ENCODE data around the gene CRX. TPM values are rescaled to one million over a fixed set of nuclear protein-coding genes. Genes with fewer than 3 reads are reported as not detected.

CRX gene
- polyA plus RNA-seq, 2 of the 4 experiments (the other 2 are of a cell fraction), result not detected

- no peak for DNase-seq (ENCODE audit: low read depth in 1 of 2, low spot score in 1 of 2)
- CTCF ChIA-PET, result interaction anchor here (0.6 to 4.6 kb wide), 7 partner anchors 12 to 73 kb away, joined by 3 to 41 read pairs (median 8); partner anchors contain the start of gene EHD2
These were observed 42.1 kb upstream of the CRX start for GRCh38 chr19:47779524-47780214.

GRCh38 chr19:47780215-47780551 lies 41.6 kb upstream of the CRX start:
- H3K4me3 ChIP-seq, result no peak overlapping the region
- DNase-seq (ENCODE audit: low read depth in 1 of 2, low spot score in 1 of 2), result no peak
- peak overlapping the region; percentile 90 for H3K4me2 ChIP-seq
- ChIA-PET POLR2A (no interaction called here), CTCF (interaction anchor here (0.6 to 4.6 kb wide), 8 partner anchors 11 to 81 kb away, joined by 3 to 41 read pairs (median 6); partner anchors contain the start of gene EHD2)
- no peaks in the 10 kb centered on the region for H3K9me3 ChIP-seq
- 95% methylated on average over 9 of the region's 9 CpGs for WGBS (ENCODE audit: missing lambda C conversion rate)
- H3K27ac ChIP-seq, result peak overlapping the region in 1 of 2 experiments; percentile 94; a peak in 1 of 6 replicates
- no peak for FAIRE-seq
- TF ChIP-seq CTCF (IDR thresholded peaks at IDR 0.05) (no peak), KDM1A (IDR thresholded peaks at IDR 0.05; ENCODE audit: low read depth) (no peak), ZSCAN20 (CRISPR knock-in tag; IDR thresholded peaks at IDR 0.05) (no peak), TP53 (CRISPR knock-in tag; IDR thresholded peaks at IDR 0.05) (no peak), PBX3 (IDR thresholded peaks at IDR 0.05) (no peak), NFE2L2 (conservative IDR thresholded peaks at IDR 0.05; ENCODE audit: low read length) (no peak), RARB (CRISPR knock-in tag; IDR thresholded peaks at IDR 0.05) (no peak), RAD21 (conservative IDR thresholded peaks at IDR 0.05 in 1 of 2, IDR thresholded peaks at IDR 0.05 in 1 of 2) (no peak), EHMT2 (IDR thresholded peaks at IDR 0.05; ENCODE audit: low read depth) (no peak), HES2 (IDR thresholded peaks at IDR 0.05) (no peak), POLR2AphosphoS2 (conservative IDR thresholded peaks at IDR 0.05; ENCODE audit: low read length) (no peak), NR3C1 (IDR thresholded peaks at IDR 0.05) (no peak), ELK1 (IDR thresholded peaks at IDR 0.05; ENCODE audit: low read depth, low read length) (no peak), MAZ (IDR thresholded peaks at IDR 0.05; ENCODE audit: borderline replicate concordance, low read depth, low read length) (no peak), CBX8 (IDR thresholded peaks at IDR 0.05) (no peak), KDM5A (IDR thresholded peaks at IDR 0.05) (no peak)
- no peak for ATAC-seq
- H3K4me1 ChIP-seq, result peaks cover 16% of the 10 kb centered on the region

More at GRCh38 chr19:47779524-47780214, 42.1 kb upstream of the CRX start:
- Histone ChIP-seq H3K9me3 (no peaks in the 10 kb centered on the region), H3K4me3 (peak overlapping the region; percentile 79), H3K4me1 (peaks cover 16% of the 10 kb centered on the region), H3K27ac (peak overlapping the region; percentile 90 to 94), H3K4me2 (peak overlapping the region; percentile 90)
- TF ChIP-seq HEYL (CRISPR knock-in tag; IDR thresholded peaks at IDR 0.05) (no peak), EHF (CRISPR knock-in tag; IDR thresholded peaks at IDR 0.05) (no peak), NR3C1 (IDR thresholded peaks at IDR 0.05) (no peak), ZFP36 (IDR thresholded peaks at IDR 0.05; ENCODE audit: borderline replicate concordance, partially characterized antibody) (no peak), NPAS2 (CRISPR knock-in tag; IDR thresholded peaks at IDR 0.05; ENCODE audit: borderline replicate concordance) (no peak), CHD4 (IDR thresholded peaks at IDR 0.05; ENCODE audit: borderline replicate concordance) (no peak), MAX (IDR thresholded peaks at IDR 0.05) (no peak), POLR2AphosphoS2 (conservative IDR thresholded peaks at IDR 0.05; ENCODE audit: low read length) (no peak)
- 82% methylated on average over 24 of the region's 24 CpGs for WGBS (ENCODE audit: missing lambda C conversion rate)
- POLR2A ChIA-PET, result no interaction called here
- no peak for FAIRE-seq
- ATAC-seq, result no peak

Measured in A549 (cell line).